Esophagus mucosa (tissue), 1 donor: ENCODE measurements around the gene STK35. TPM values are rescaled to one million over a fixed set of nuclear protein-coding genes. Genes with fewer than 3 reads are reported as not detected.
"Not testable (repeated sequence)": the region's sequence is repeated elsewhere in the genome, so short reads cannot be mapped to it uniquely, and the experiment has no call there.

Source experiments
- ATAC-seq: fragments of 200-7000 bp; cut with Tn5 transposase; one replicate; pipeline ENCODE4 v1.9.1; 2020
- total RNA-seq: library from RNA; stranded (reverse); gene quantifications from one replicate; pipeline ENCODE4 v1.2.4, GENCODE V29; 2023
- donor health status: DM: yes; HTN: yes; CAD: no.

Gene STK35
- total RNA-seq, 1 donor from 2014 or later, result 19.1 TPM

GRCh38 chr20:2163312-2163711 is 61.7 kb downstream of the STK35 start:
- ATAC-seq, result no peak

GRCh38 chr20:2163757-2164156 is 62.1 kb downstream of the STK35 start:
- ATAC-seq, result no peak

- no peak for ATAC-seq
Observed at GRCh38 chr20:2164421-2164820, 62.8 kb downstream of the STK35 start.

GRCh38 chr20:2164966-2165365 is 63.3 kb downstream of the STK35 start:
- ATAC-seq, result no peak

GRCh38 chr20:2165871-2166270 is 64.2 kb downstream of the STK35 start:
- no peak for ATAC-seq

GRCh38 chr20:2167112-2167511 is 65.5 kb downstream of the STK35 start:
- ATAC-seq, result no peak

GRCh38 chr20:2168946-2169345 is 67.3 kb downstream of the STK35 start:
- ATAC-seq, result no peak

GRCh38 chr20:2169456-2170088 is 67.9 kb downstream of the STK35 start:
- ATAC-seq, result no peak

- ATAC-seq, result no peak
Observed at GRCh38 chr20:2170404-2170803, 68.8 kb downstream of the STK35 start.

GRCh38 chr20:2171266-2171790 is 69.7 kb downstream of the STK35 start:
- no peak for ATAC-seq

- ATAC-seq, result not testable (repeated sequence)
Observed at GRCh38 chr20:2171840-2172239, 70.2 kb downstream of the STK35 start.

- ATAC-seq, result peak; percentile 83
Observed at GRCh38 chr20:2172305-2173175, 70.9 kb downstream of the STK35 start.

GRCh38 chr20:2173186-2173585 is 71.6 kb downstream of the STK35 start:
- no peak for ATAC-seq

GRCh38 chr20:2174067-2174466 is 72.4 kb downstream of the STK35 start:
- no peak for ATAC-seq

- no peak for ATAC-seq
Observed at GRCh38 chr20:2176946-2177345, 75.3 kb downstream of the STK35 start.

- ATAC-seq, result no peak
Observed at GRCh38 chr20:2178318-2179232, 76.9 kb downstream of the STK35 start.

- ATAC-seq, result no peak
Observed at GRCh38 chr20:2179233-2179580, 77.6 kb downstream of the STK35 start.

GRCh38 chr20:2179949-2180348 is 78.3 kb downstream of the STK35 start:
- ATAC-seq, result no peak

- no peak for ATAC-seq
Observed at GRCh38 chr20:2183381-2183780, 81.8 kb downstream of the STK35 start.

GRCh38 chr20:2184933-2185332 is 83.3 kb downstream of the STK35 start:
- not testable (repeated sequence) for ATAC-seq

- peak; percentile 30 for ATAC-seq
Observed at GRCh38 chr20:2195614-2196013, 94.0 kb downstream of the STK35 start.

GRCh38 chr20:2197166-2197565 is 95.5 kb downstream of the STK35 start:
- no peak for ATAC-seq
